IMR-90 (cell line): ENCODE measurements around the gene PMPCA. TPM values are rescaled to one million over a fixed set of nuclear protein-coding genes. Genes with fewer than 3 reads are reported as not detected.

Experiments used
- ATAC-seq: fragments of 200-7000 bp; cut with Tn5 transposase; 2 replicates; pipeline ENCODE4 v1.9.1; 2020; ENCODE audit warnings: low read depth, mild to moderate bottlenecking, moderate library complexity
- BruUV-seq: library from RNA; stranded (reverse); fragments of 400-500 nt; replicated peaks from 2 replicates; lab custom pipeline; 2021; lab: Mats Ljungman, UMichigan
- CTCF ChIA-PET: fragments of 300-600 bp; formaldehyde crosslinking; extraction: SDS; loops from one replicate; lab custom pipeline; 2021; ENCODE audit warnings: antibody characterized with exemption; lab: Yijun Ruan, JAX
- POLR2A ChIA-PET: fragments of 300-600 bp; sonication (Branson Sonifier 250); formaldehyde crosslinking; loops from one replicate; lab custom pipeline; 2022; ENCODE audit warnings: antibody characterized with exemption; ENCODE audit not compliant: unreplicated experiment; lab: Charles Lee
- DNase-seq: peaks from one replicate; pipeline ENCODE4 v3.0.0; 2013
- H2AFZ ChIP-seq: replicated peaks from 2 replicates; pipeline ENCODE3; 2013; ENCODE audit warnings: low read length, mild to moderate bottlenecking; ENCODE audit not compliant: poor library complexity
- H2AK5ac ChIP-seq: 2 replicates; pipeline ENCODE4 v1.6.1; 2013; ENCODE audit warnings: low read depth, low read length, inconsistent platforms
- H2AK9ac ChIP-seq: replicated peaks from 2 replicates; pipeline ENCODE3; 2013; ENCODE audit warnings: mild to moderate bottlenecking, low read depth, low read length, moderate library complexity; ENCODE audit not compliant: poor library complexity
- H2BK120ac ChIP-seq: 2 replicates; pipeline ENCODE4 v1.6.1; 2013; ENCODE audit warnings: low read depth, low read length, inconsistent platforms
- H2BK15ac ChIP-seq: 3 replicates; pipeline ENCODE4 v1.6.1; 2013; ENCODE audit warnings: low read depth, low read length, inconsistent platforms
- H2BK20ac ChIP-seq: 2 replicates; pipeline ENCODE4 v1.6.1; 2013; ENCODE audit warnings: low read depth, mild to moderate bottlenecking, inconsistent platforms, low read length, moderate library complexity
- H2BK5ac ChIP-seq: 2 replicates; pipeline ENCODE4 v1.6.1; 2013; ENCODE audit warnings: mild to moderate bottlenecking, low read depth, low read length, inconsistent platforms; ENCODE audit not compliant: poor library complexity, severe bottlenecking
- H3K14ac ChIP-seq: replicated peaks from 2 replicates; pipeline ENCODE4 v1.6.1; 2013; ENCODE audit warnings: low read depth, low read length, inconsistent platforms
- H3K18ac ChIP-seq: 2 replicates; pipeline ENCODE4 v1.6.1; 2013; ENCODE audit warnings: low read depth, low read length, control low read depth
- H3K23ac ChIP-seq: 2 replicates; pipeline ENCODE4 v1.6.1; 2013; ENCODE audit warnings: low read depth, low read length, inconsistent platforms
- H3K27ac ChIP-seq: 2 replicates; pipeline ENCODE4 v1.5.1; 2013; ENCODE audit warnings: mild to moderate bottlenecking, control low read depth, low read length; ENCODE audit not compliant: insufficient read depth
- H3K27me3 ChIP-seq: 2 replicates; pipeline ENCODE4 v1.6.1; 2013; ENCODE audit warnings: low read length; ENCODE audit not compliant: control insufficient read depth, insufficient read depth
- H3K36me3 ChIP-seq: 2 replicates; pipeline ENCODE4 v1.6.1; 2013; ENCODE audit warnings: low read length, mixed read lengths; ENCODE audit not compliant: control insufficient read depth, insufficient read depth
- H3K4ac ChIP-seq: 2 replicates; pipeline ENCODE4 v1.6.1; 2013; ENCODE audit warnings: low read depth, low read length, inconsistent platforms
- H3K4me1 ChIP-seq: 2 replicates; pipeline ENCODE4 v1.6.1; 2013; ENCODE audit warnings: low read length, mixed read lengths; ENCODE audit not compliant: control insufficient read depth, insufficient read depth
- H3K4me2 ChIP-seq: 2 replicates; pipeline ENCODE4 v1.6.1; 2013; ENCODE audit warnings: low read depth, mild to moderate bottlenecking, control low read depth, low read length, moderate library complexity
- H3K4me3 ChIP-seq: 2 replicates; pipeline ENCODE4 v1.5.1; 2013; ENCODE audit warnings: low read depth, mild to moderate bottlenecking, control low read depth, low read length, moderate library complexity; ENCODE audit not compliant: insufficient read depth
- H3K56ac ChIP-seq: 2 replicates; pipeline ENCODE4 v1.6.1; 2013; ENCODE audit warnings: low read length, inconsistent platforms; ENCODE audit not compliant: insufficient read depth; ENCODE audit errors: extremely low read depth
- H3K79me1 ChIP-seq, 2 experiments: 2 replicates each; pipeline ENCODE4 v1.6.1; 2013; ENCODE audit warnings: low read length in 2 of 2, inconsistent platforms in 1 of 2, low read depth in 1 of 2
- H3K9ac ChIP-seq: 2 replicates; pipeline ENCODE4 v1.6.1; 2013; ENCODE audit warnings: low read depth, low read length, control low read depth
- H3K9me1 ChIP-seq: 2 replicates; pipeline ENCODE4 v1.6.1; 2013; ENCODE audit warnings: low read length, inconsistent platforms; ENCODE audit not compliant: insufficient read depth
- H3K9me3 ChIP-seq: 2 replicates; pipeline ENCODE4 v1.6.1; 2013; ENCODE audit warnings: low read length; ENCODE audit not compliant: control insufficient read depth, insufficient read depth
- H4K20me1 ChIP-seq: 2 replicates; pipeline ENCODE4 v1.6.1; 2013; ENCODE audit warnings: low read length, inconsistent platforms; ENCODE audit not compliant: insufficient read depth
- H4K5ac ChIP-seq: 2 replicates; pipeline ENCODE4 v1.6.1; 2013; ENCODE audit warnings: mild to moderate bottlenecking, low read depth, low read length, control low read depth
- H4K8ac ChIP-seq, 2 experiments: 2 replicates each; pipeline ENCODE4 v1.6.1; 2013; ENCODE audit warnings: low read depth in 2 of 2, low read length in 2 of 2, control low read depth in 1 of 2, inconsistent platforms in 1 of 2
- H4K91ac ChIP-seq: 2 replicates; pipeline ENCODE4 v1.6.1; 2013; ENCODE audit warnings: low read depth, low read length, inconsistent platforms; ENCODE audit not compliant: insufficient read depth
- BHLHE40 ChIP-seq: fragments of 150-350 bp; IDR thresholded peaks from 2 replicates; pipeline ENCODE4 v1.6.1; 2016; ENCODE audit warnings: mild to moderate bottlenecking, low read depth, low read length
- CEBPB ChIP-seq: IDR thresholded peaks from 2 replicates; pipeline ENCODE4 v1.6.1; 2012; ENCODE audit warnings: low read depth, low read length, improper control_type of control experiment
- CHD1 ChIP-seq: IDR thresholded peaks from 2 replicates; pipeline ENCODE4 v1.6.1; 2012; ENCODE audit warnings: low read depth, low read length, improper control_type of control experiment
- MAFK ChIP-seq: IDR thresholded peaks from 2 replicates; pipeline ENCODE4 v1.6.1; 2012; ENCODE audit warnings: low read depth, low read length, improper control_type of control experiment
- MAZ ChIP-seq: IDR thresholded peaks from 2 replicates; pipeline ENCODE4 v1.6.1; 2012; ENCODE audit warnings: low read depth, mild to moderate bottlenecking, low read length, improper control_type of control experiment, moderate library complexity, borderline replicate concordance
- MXI1 ChIP-seq: IDR thresholded peaks from 2 replicates; pipeline ENCODE4 v1.6.1; 2012; ENCODE audit warnings: low read depth, mild to moderate bottlenecking, low read length, moderate library complexity, borderline replicate concordance
- NFE2L2 ChIP-seq: fragments of 150-350 bp; IDR thresholded peaks from 2 replicates; pipeline ENCODE4 v1.6.1; 2016; ENCODE audit warnings: low read depth, mild to moderate bottlenecking, low read length
- POLR2A ChIP-seq: IDR thresholded peaks from 2 replicates; pipeline ENCODE4 v1.6.1; 2012; ENCODE audit warnings: mild to moderate bottlenecking, low read depth, low read length
- RAD21 ChIP-seq: IDR thresholded peaks from 2 replicates; pipeline ENCODE4 v1.6.1; 2012; ENCODE audit warnings: low read length, improper control_type of control experiment
- RCOR1 ChIP-seq: IDR thresholded peaks from 2 replicates; pipeline ENCODE4 v1.6.1; 2012; ENCODE audit warnings: mild to moderate bottlenecking, low read length, improper control_type of control experiment; ENCODE audit not compliant: insufficient replicate concordance
- RFX5 ChIP-seq: IDR thresholded peaks from 2 replicates; pipeline ENCODE4 v1.8.0; 2012; ENCODE audit warnings: low read depth, mild to moderate bottlenecking, low read length, moderate library complexity
- SMC3 ChIP-seq: fragments of 150-350 bp; IDR thresholded peaks from 2 replicates; pipeline ENCODE4 v1.6.1; 2016; ENCODE audit warnings: low read depth, mild to moderate bottlenecking, antibody characterized with exemption, low read length, moderate library complexity
- WGBS, 2 experiments: methylation state at CpG; one replicate each; pipeline versions ENCODE4 v1.1.5 to v1.1.7; 2013; ENCODE audit warnings: missing lambda C conversion rate in 2 of 2; ENCODE audit not compliant: insufficient read length in 1 of 2; ENCODE audit errors: extremely low coverage in 2 of 2; 5-methylcytosine and 5-hydroxymethylcytosine counted together
- dilution Hi-C: fragments of 300-500 bp; cut with HindIII; formaldehyde crosslinking; loops from one replicate; pipeline ENCODE4 v1.14.3; 2018; ENCODE audit warnings: low sequenced_read_pairs; ENCODE audit not compliant: unreplicated experiment
- in situ Hi-C: fragments of 300-500 bp; cut with MboI; formaldehyde crosslinking; loops from 3 replicates; pipeline ENCODE4 v1.14.3; 2019; ENCODE audit warnings: low sequenced_read_pairs, inconsistent platforms, mixed read lengths
- intact Hi-C: fragments of 100-400 bp; cut with micrococcal nuclease; formaldehyde crosslinking; loops from 2 replicates; pipeline ENCODE4 v1.10.0; 2022
- polyA plus RNA-seq, 3 experiments: library from polyadenylated mRNA; depleted of rRNA; stranded (reverse); fragments of >200 nt; gene quantifications; 2 replicates each; pipeline ENCODE4 v1.2.3, GENCODE V29; 2012; ENCODE audit warnings: low replicate concordance in 1 of 3
- total RNA-seq: library from RNA; depleted of rRNA; stranded (reverse); fragments of >200 nt; gene quantifications from 2 replicates; pipeline ENCODE4 v1.2.3, GENCODE V29; 2012
- TF ChIP-seq, protein P1 (sequence below): conservative IDR thresholded peaks from 2 replicates; pipeline ENCODE4 v1.5.1; 2012; ENCODE audit warnings: mild to moderate bottlenecking, low read depth, low read length, improper control_type of control experiment
- TF ChIP-seq, protein P2 (sequence below): fragments of 150-350 bp; IDR thresholded peaks from 2 replicates; pipeline ENCODE4 v1.6.1; 2017; ENCODE audit warnings: mild to moderate bottlenecking, antibody characterized with exemption, low read length, low read depth

PMPCA gene
- total and polyA plus RNA-seq, 2 of the 4 experiments (the other 2 are of a cell fraction) = 62.6 to 95.8 TPM

DNA sequence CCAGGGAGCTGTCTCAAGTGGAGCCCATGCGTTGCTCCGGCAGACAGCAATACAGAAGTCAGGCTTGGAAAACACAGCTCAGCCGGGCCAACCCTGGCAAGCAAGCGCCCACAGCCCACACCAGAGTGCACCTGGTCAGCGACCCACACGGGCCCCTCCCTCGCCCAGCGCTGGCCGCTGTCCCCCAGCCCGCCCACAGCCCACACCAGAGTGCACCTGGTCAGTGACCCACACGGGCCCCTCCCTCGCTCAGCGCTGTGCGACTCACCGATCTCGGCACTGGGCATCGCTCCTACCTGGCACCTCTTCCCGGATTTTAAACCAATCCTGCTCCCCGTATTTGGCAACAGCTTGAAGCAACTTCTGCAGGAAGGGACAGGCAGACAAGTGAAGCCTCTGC, 23.2 kb upstream of the PMPCA start:
- ATAC-seq = no peak
- POLR2A ChIA-PET = no interaction called here

More for the DNA sequence above, 23.2 kb upstream of the PMPCA start:
- H3K56ac ChIP-seq = no peak overlapping the region
- no peak overlapping the region for H3K4me2 ChIP-seq
- no peak overlapping the region for H3K23ac ChIP-seq
- no peak for TF ChIP-seq MXI1
- TF ChIP-seq SMC3 = no peak
- TF ChIP-seq, protein P1, sequence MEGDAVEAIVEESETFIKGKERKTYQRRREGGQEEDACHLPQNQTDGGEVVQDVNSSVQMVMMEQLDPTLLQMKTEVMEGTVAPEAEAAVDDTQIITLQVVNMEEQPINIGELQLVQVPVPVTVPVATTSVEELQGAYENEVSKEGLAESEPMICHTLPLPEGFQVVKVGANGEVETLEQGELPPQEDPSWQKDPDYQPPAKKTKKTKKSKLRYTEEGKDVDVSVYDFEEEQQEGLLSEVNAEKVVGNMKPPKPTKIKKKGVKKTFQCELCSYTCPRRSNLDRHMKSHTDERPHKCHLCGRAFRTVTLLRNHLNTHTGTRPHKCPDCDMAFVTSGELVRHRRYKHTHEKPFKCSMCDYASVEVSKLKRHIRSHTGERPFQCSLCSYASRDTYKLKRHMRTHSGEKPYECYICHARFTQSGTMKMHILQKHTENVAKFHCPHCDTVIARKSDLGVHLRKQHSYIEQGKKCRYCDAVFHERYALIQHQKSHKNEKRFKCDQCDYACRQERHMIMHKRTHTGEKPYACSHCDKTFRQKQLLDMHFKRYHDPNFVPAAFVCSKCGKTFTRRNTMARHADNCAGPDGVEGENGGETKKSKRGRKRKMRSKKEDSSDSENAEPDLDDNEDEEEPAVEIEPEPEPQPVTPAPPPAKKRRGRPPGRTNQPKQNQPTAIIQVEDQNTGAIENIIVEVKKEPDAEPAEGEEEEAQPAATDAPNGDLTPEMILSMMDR = no peak
- no peak for TF ChIP-seq NFE2L2
- TF ChIP-seq POLR2A = no peak
- TF ChIP-seq CEBPB = no peak
- no peak for TF ChIP-seq RFX5
- TF ChIP-seq RAD21 = no peak
- no peak for TF ChIP-seq MAFK
- no peak for TF ChIP-seq RCOR1
- no peak for TF ChIP-seq MAZ
- TF ChIP-seq CHD1 = no peak
- TF ChIP-seq, protein P2, sequence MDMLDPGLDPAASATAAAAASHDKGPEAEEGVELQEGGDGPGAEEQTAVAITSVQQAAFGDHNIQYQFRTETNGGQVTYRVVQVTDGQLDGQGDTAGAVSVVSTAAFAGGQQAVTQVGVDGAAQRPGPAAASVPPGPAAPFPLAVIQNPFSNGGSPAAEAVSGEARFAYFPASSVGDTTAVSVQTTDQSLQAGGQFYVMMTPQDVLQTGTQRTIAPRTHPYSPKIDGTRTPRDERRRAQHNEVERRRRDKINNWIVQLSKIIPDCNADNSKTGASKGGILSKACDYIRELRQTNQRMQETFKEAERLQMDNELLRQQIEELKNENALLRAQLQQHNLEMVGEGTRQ = no peak
- no peak for TF ChIP-seq BHLHE40
- no peak overlapping the region for H2BK20ac ChIP-seq
- H3K27me3 ChIP-seq = no peaks in the 10 kb centered on the region
- no peak overlapping the region for H2AK5ac ChIP-seq
- no peak overlapping the region for H2BK5ac ChIP-seq
- H4K91ac ChIP-seq = no peak overlapping the region
- no peak for DNase-seq
- no peaks in the 10 kb centered on the region for H4K20me1 ChIP-seq
- H3K36me3 ChIP-seq = peaks cover 73% of the 10 kb centered on the region
- H3K79me1 ChIP-seq = peaks cover 3 to 4% of the 10 kb centered on the region in 2 experiments; a peak in 2 of 4 replicates
- H3K14ac ChIP-seq = no peak overlapping the region
- dilution Hi-C loops (no loop called here), intact Hi-C loops (no loop called here), in situ Hi-C loops (no loop called here)
- H2BK15ac ChIP-seq = no peak overlapping the region
- BruUV-seq = no TSS peak
- WGBS, 2 experiments = 97% methylated on average over 17 of the region's 19 CpGs; no CpG with 5 or more reads in 1 of the 2 experiments
- H3K9me1 ChIP-seq = no peaks in the 10 kb centered on the region
- no peak overlapping the region for H3K4ac ChIP-seq
- no peak overlapping the region for H2AK9ac ChIP-seq
- H2BK120ac ChIP-seq = no peak overlapping the region
- H2AFZ ChIP-seq = no peak overlapping the region
- CTCF ChIA-PET = no interaction called here
- H4K8ac ChIP-seq = no peak overlapping the region
- no peak overlapping the region for H3K27ac ChIP-seq
- H3K4me1 ChIP-seq = no peaks in the 10 kb centered on the region
- no peak overlapping the region for H4K5ac ChIP-seq
- H3K18ac ChIP-seq = no peak overlapping the region
- H3K4me3 ChIP-seq = no peak overlapping the region
- H3K9ac ChIP-seq = no peak overlapping the region
- no peaks in the 10 kb centered on the region for H3K9me3 ChIP-seq
